WTC11 (cell line): ENCODE measurements around the gene BUB1. TPM values are rescaled to one million over a fixed set of nuclear protein-coding genes. Genes with fewer than 3 reads are reported as not detected.
"Not testable (repeated sequence)": the region's sequence is repeated elsewhere in the genome, so short reads cannot be mapped to it uniquely, and the experiment has no call there.

Experiments
- ATAC-seq: fragments of 200-7000 bp; cut with Tn5 transposase; 2 replicates; pipeline ENCODE4 v1.10.0; 2021; ENCODE audit warnings: mild to moderate bottlenecking, moderate library complexity
- CTCF ChIA-PET: fragments of 300-600 bp; sonication (Branson Sonifier 250); formaldehyde crosslinking; loops from one replicate; lab custom pipeline; 2021; ENCODE audit warnings: antibody characterized with exemption; lab: Charles Lee
- POLR2A ChIA-PET: fragments of 350-600 bp; sonication (Branson Sonifier 250); formaldehyde crosslinking; loops from one replicate; lab custom pipeline; 2021; ENCODE audit warnings: antibody characterized with exemption; lab: Charles Lee
- DNase-seq: peaks from one replicate; pipeline ENCODE4 v3.0.0; 2021; ENCODE audit warnings: low spot score
- H3K27ac Mint-ChIP-seq: 2 replicates; pipeline ENCODE4 v1.8.0; 2021; ENCODE audit warnings: mixed read lengths
- H3K27me3 Mint-ChIP-seq: 2 replicates; pipeline ENCODE4 v1.8.0; 2021; ENCODE audit warnings: low read depth, mild to moderate bottlenecking, moderate library complexity, mixed read lengths
- H3K36me3 Mint-ChIP-seq: 2 replicates; pipeline ENCODE4 v1.8.0; 2021; ENCODE audit warnings: mixed read lengths
- H3K4me1 Mint-ChIP-seq: 2 replicates; pipeline ENCODE4 v1.8.0; 2022; ENCODE audit warnings: mixed read lengths
- H3K4me3 Mint-ChIP-seq: 2 replicates; pipeline ENCODE4 v1.8.0; 2021; ENCODE audit warnings: mild to moderate bottlenecking, moderate library complexity, mixed read lengths
- H3K9me3 Mint-ChIP-seq: 2 replicates; pipeline ENCODE4 v1.8.0; 2021; ENCODE audit warnings: mixed read lengths
- EMX1 ChIP-seq: fragments of 250-450 bp; sonication (Bioruptor Pico); IDR thresholded peaks from 2 replicates; pipeline ENCODE4 v1.8.0; 2021; ENCODE audit warnings: mild to moderate bottlenecking
- ERG ChIP-seq: fragments of 250-450 bp; sonication (Bioruptor Pico); IDR thresholded peaks from 2 replicates; pipeline ENCODE4 v1.8.0; 2021; ENCODE audit warnings: mild to moderate bottlenecking
- ETV6 ChIP-seq: sonication (generic); formaldehyde crosslinking; IDR thresholded peaks from 2 replicates; pipeline ENCODE4 v1.8.1; 2022; ENCODE audit warnings: mild to moderate bottlenecking, missing genetic modification reagents
- FOXP4 ChIP-seq: sonication (generic); formaldehyde crosslinking; IDR thresholded peaks from 2 replicates; pipeline ENCODE4 v1.8.0; 2022; ENCODE audit warnings: mild to moderate bottlenecking, missing genetic modification reagents
- GTF2I ChIP-seq: fragments of 250-450 bp; sonication (Bioruptor Pico); conservative IDR thresholded peaks from 2 replicates; pipeline ENCODE4 v1.4.0; 2021; ENCODE audit warnings: mild to moderate bottlenecking
- NR3C1 ChIP-seq: sonication (generic); formaldehyde crosslinking; conservative IDR thresholded peaks from 2 replicates; pipeline ENCODE4 v1.8.1; 2023; ENCODE audit warnings: low read depth, mild to moderate bottlenecking, missing genetic modification reagents
- SMAD4 ChIP-seq: sonication (generic); formaldehyde crosslinking; IDR thresholded peaks from 2 replicates; pipeline ENCODE4 v1.8.0; 2022; ENCODE audit warnings: mild to moderate bottlenecking, missing genetic modification reagents
- TP53 ChIP-seq: sonication (generic); formaldehyde crosslinking; IDR thresholded peaks from 2 replicates; pipeline ENCODE4 v1.8.1; 2023; ENCODE audit warnings: mild to moderate bottlenecking, missing genetic modification reagents
- USF1 ChIP-seq: sonication (generic); formaldehyde crosslinking; IDR thresholded peaks from 2 replicates; pipeline ENCODE4 v1.8.0; 2022; ENCODE audit warnings: mild to moderate bottlenecking, missing genetic modification reagents
- ZBTB21 ChIP-seq: sonication (generic); formaldehyde crosslinking; IDR thresholded peaks from 2 replicates; pipeline ENCODE4 v1.8.1; 2023; ENCODE audit warnings: mild to moderate bottlenecking, missing genetic modification reagents, borderline replicate concordance
- ZBTB43 ChIP-seq: sonication (generic); formaldehyde crosslinking; IDR thresholded peaks from 2 replicates; pipeline ENCODE4 v1.8.1; 2023; ENCODE audit warnings: mild to moderate bottlenecking, missing genetic modification reagents
- ZNF232 ChIP-seq: sonication (generic); formaldehyde crosslinking; IDR thresholded peaks from 2 replicates; pipeline ENCODE4 v1.8.0; 2022; ENCODE audit warnings: mild to moderate bottlenecking, missing genetic modification reagents
- total RNA-seq: library from RNA; stranded (reverse); gene quantifications from 3 replicates; pipeline ENCODE4 v1.2.3, GENCODE V29; 2021

The BUB1 gene
- total RNA-seq, 1 experiment from 2014 or later: 116 TPM

GRCh38 chr2:110702514-110703380 is 24.9 kb upstream of the BUB1 start:
- Mint-ChIP-seq H3K4me3 (no peak overlapping the region), H3K27me3 (peaks cover 10% of the 10 kb centered on the region), H3K27ac (no peak overlapping the region), H3K36me3 (no peaks in the 10 kb centered on the region), H3K9me3 (peaks cover 3% of the 10 kb centered on the region; the same call in 1 of the 2 replicates), H3K4me1 (peaks cover 30% of the 10 kb centered on the region)
- no peak for ATAC-seq
- TF ChIP-seq USF1 (CRISPR knock-in tag) (no peak), ERG (CRISPR knock-in tag) (no peak), GTF2I (CRISPR knock-in tag) (no peak), EMX1 (CRISPR knock-in tag) (no peak), ETV6 (CRISPR knock-in tag) (no peak), ZBTB43 (no peak), TP53 (CRISPR knock-in tag) (no peak), NR3C1 (CRISPR knock-in tag) (no peak), SMAD4 (CRISPR knock-in tag) (no peak)
- no peak for DNase-seq
- ChIA-PET POLR2A (no interaction called here), CTCF (no interaction called here)

- not testable (repeated sequence) for H3K36me3 Mint-ChIP-seq, ATAC-seq
- peaks cover 35% of the 10 kb centered on the region for H3K27me3 Mint-ChIP-seq
These were observed 20.4 kb upstream of the BUB1 start for GRCh38 chr2:110698253-110698652.

GRCh38 chr2:110695146-110695898 is 17.5 kb upstream of the BUB1 start:
- CTCF ChIA-PET, ATAC-seq, DNase-seq, H3K27ac Mint-ChIP-seq, POLR2A ChIA-PET, H3K4me3 Mint-ChIP-seq: not testable (repeated sequence)
- H3K4me1 Mint-ChIP-seq: peaks cover 42% of the 10 kb centered on the region
- peaks cover 18% of the 10 kb centered on the region for H3K9me3 Mint-ChIP-seq
- peaks cover 13% of the 10 kb centered on the region for H3K36me3 Mint-ChIP-seq
- peaks cover 64% of the 10 kb centered on the region for H3K27me3 Mint-ChIP-seq

More at GRCh38 chr2:110698253-110698652, 20.4 kb upstream of the BUB1 start:
- POLR2A ChIA-PET, CTCF ChIA-PET, DNase-seq, H3K9me3 Mint-ChIP-seq, H3K27ac Mint-ChIP-seq, H3K4me3 Mint-ChIP-seq: not testable (repeated sequence)
- H3K4me1 Mint-ChIP-seq: peaks cover 39% of the 10 kb centered on the region

- Mint-ChIP-seq H3K4me1 (peaks cover 68% of the 10 kb centered on the region), H3K9me3 (peaks cover 19% of the 10 kb centered on the region), H3K36me3 (peaks cover 20% of the 10 kb centered on the region), H3K4me3 (no peak overlapping the region), H3K27ac (no peak overlapping the region), H3K27me3 (peaks cover 73% of the 10 kb centered on the region)
- ATAC-seq: no peak
- CTCF ChIA-PET: no interaction called here
- no peak for DNase-seq
- TF ChIP-seq ZNF232 (CRISPR knock-in tag): no peak
- TF ChIP-seq ZBTB21 (CRISPR knock-in tag): no peak
- TF ChIP-seq FOXP4: no peak
- POLR2A ChIA-PET: no interaction called here
These were observed 13.9 kb upstream of the BUB1 start for GRCh38 chr2:110691612-110692258.
